ENCODE measurements around the gene ZDHHC14. TPM values are rescaled to one million over a fixed set of nuclear protein-coding genes. Genes with fewer than 3 reads are reported as not detected.

ZDHHC14 gene
- total RNA-seq, 2 donors from 2014 or later: 13.0 to 19.1 TPM

GRCh38 chr6:157374889-157375443 lies 6.0 kb upstream of the ZDHHC14 start:
- H3K27me3 ChIP-seq: no peaks in the 10 kb centered on the region
- H3K9me3 ChIP-seq: no peaks in the 10 kb centered on the region
- no peaks in the 10 kb centered on the region for H3K36me3 ChIP-seq
- no peak overlapping the region for H3K27ac ChIP-seq
- TF ChIP-seq, protein P1, sequence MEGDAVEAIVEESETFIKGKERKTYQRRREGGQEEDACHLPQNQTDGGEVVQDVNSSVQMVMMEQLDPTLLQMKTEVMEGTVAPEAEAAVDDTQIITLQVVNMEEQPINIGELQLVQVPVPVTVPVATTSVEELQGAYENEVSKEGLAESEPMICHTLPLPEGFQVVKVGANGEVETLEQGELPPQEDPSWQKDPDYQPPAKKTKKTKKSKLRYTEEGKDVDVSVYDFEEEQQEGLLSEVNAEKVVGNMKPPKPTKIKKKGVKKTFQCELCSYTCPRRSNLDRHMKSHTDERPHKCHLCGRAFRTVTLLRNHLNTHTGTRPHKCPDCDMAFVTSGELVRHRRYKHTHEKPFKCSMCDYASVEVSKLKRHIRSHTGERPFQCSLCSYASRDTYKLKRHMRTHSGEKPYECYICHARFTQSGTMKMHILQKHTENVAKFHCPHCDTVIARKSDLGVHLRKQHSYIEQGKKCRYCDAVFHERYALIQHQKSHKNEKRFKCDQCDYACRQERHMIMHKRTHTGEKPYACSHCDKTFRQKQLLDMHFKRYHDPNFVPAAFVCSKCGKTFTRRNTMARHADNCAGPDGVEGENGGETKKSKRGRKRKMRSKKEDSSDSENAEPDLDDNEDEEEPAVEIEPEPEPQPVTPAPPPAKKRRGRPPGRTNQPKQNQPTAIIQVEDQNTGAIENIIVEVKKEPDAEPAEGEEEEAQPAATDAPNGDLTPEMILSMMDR (IDR thresholded peaks at IDR 0.05): no peak
- no peak overlapping the region for H3K4me3 ChIP-seq
- DNase-seq (ENCODE audit: low spot score): no peak
- no peaks in the 10 kb centered on the region for H3K4me1 ChIP-seq

- no peaks in the 10 kb centered on the region for H3K27me3 ChIP-seq
- TF ChIP-seq, protein P1 (IDR thresholded peaks at IDR 0.05): no peak
- DNase-seq (ENCODE audit: low spot score): no peak
- no peak overlapping the region for H3K27ac ChIP-seq
- no peaks in the 10 kb centered on the region for H3K4me1 ChIP-seq
- no peaks in the 10 kb centered on the region for H3K9me3 ChIP-seq
- H3K4me3 ChIP-seq: no peak overlapping the region
- H3K36me3 ChIP-seq: no peaks in the 10 kb centered on the region
Observed at GRCh38 chr6:157376241-157376640, 4.7 kb upstream of the ZDHHC14 start.

DNA sequence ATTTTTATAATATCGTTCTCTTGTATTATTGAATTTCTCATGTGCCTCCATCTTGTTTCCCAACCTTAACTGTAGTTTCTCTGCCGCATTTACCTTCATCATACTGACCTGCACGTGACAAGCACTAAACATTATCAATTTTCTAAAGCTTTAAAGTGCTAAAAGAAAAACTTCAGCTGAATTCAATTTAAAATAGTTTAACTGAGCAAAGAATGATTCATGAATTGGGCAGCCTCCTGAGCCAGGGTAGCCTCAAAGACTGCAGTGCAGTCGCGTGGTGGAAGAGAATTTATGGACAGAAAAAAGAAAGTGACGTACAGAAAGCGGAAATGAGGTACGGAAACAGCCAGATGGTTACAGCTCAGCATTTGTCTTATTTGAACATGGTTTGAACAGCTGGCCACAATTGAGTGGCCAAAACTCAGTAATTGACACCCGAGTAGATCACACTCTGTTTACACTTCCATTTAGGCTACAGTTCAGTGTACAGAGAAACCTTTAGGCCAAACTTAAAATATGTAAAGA lies 4.2 kb upstream of the ZDHHC14 start:
- H3K27me3 ChIP-seq: no peaks in the 10 kb centered on the region
- no peak for DNase-seq (ENCODE audit: low spot score)
- no peak overlapping the region for H3K27ac ChIP-seq

DNA sequence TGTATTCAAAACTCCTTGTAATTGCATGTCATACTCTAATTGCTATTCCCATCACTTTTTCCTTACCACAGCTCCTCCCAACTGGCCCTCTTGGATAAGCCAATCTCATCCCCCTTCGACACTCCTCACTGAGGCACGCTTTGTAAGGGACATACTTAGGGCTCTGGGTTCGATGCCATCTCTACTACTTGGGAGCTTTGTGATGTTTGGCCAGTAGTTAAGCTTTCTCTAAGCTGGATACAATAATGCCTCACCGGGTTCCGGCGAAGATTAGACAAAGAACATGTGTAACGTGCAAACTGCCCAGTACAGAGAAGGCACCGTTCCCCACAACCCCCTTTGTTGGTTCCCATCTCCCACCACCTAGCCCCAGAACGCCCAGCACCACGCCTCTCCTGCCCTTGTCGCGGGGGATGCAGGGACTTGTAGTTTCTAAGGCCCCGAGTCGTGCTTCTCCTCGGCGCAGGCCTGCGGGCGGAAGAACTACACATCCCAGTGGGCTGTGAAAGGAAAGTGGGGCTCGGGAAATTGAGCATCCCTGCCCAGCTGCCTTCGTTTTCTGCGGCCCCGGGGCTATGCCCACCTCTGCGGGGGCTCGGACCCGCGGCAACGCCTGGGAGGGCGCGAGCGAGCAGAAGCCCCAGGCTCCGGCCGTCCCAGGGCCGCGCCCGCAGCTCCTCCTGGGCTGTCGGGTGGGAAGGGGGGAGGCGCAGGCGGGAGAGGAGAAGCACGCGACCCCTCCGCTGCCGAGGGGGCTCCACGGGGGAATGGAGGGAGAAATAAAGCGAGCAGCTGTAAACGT lies 1.1 kb upstream of the ZDHHC14 start:
- H3K36me3 ChIP-seq: no peaks in the 10 kb centered on the region
- no peaks in the 10 kb centered on the region for H3K9me3 ChIP-seq
- DNase-seq (ENCODE audit: low spot score): peak; percentile 92
- H3K27ac ChIP-seq: peak overlapping the region; percentile 93 to 98
- H3K4me3 ChIP-seq: peak overlapping the region; percentile 79 to 96
- no peaks in the 10 kb centered on the region for H3K27me3 ChIP-seq
- TF ChIP-seq, protein P1 (IDR thresholded peaks at IDR 0.05): no peak
- H3K4me1 ChIP-seq: peaks cover 0 to 23% of the 10 kb centered on the region in 2 donors

More for the DNA sequence above, 4.2 kb upstream of the ZDHHC14 start:
- TF ChIP-seq, protein P1 (IDR thresholded peaks at IDR 0.05): no peak
- Histone ChIP-seq H3K36me3 (no peaks in the 10 kb centered on the region), H3K9me3 (no peaks in the 10 kb centered on the region), H3K4me1 (no peaks in the 10 kb centered on the region), H3K4me3 (no peak overlapping the region)

DNA sequence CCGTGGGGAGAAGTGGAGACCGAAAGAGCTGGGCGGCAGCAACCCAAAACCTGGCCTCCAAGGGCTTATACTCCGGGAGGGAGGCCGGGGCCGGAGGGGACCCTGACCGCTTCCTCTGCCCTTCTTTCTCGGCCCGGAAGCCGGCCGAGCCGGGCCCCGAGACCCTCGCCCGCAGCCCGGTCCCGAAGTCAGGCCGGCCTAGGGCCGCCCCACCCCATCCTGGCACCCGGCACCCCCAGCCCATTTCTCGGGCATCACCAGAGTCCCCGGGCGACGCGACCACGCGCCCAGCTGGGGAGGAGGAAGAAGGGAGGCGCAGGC lies 572 bp upstream of the ZDHHC14 start:
- Histone ChIP-seq H3K27me3 (no peaks in the 10 kb centered on the region), H3K4me1 (peaks cover 0 to 23% of the 10 kb centered on the region in 2 donors), H3K27ac (peak overlapping the region; percentile 93 to 98), H3K36me3 (no peaks in the 10 kb centered on the region), H3K9me3 (no peaks in the 10 kb centered on the region), H3K4me3 (peak overlapping the region; percentile 79 to 96)
- TF ChIP-seq, protein P1 (IDR thresholded peaks at IDR 0.05): no peak
- no peak for DNase-seq (ENCODE audit: low spot score)
